Measurements from ENCODE around the gene PTK6.
A peak's percentile ranks its signal among the peaks of the same experiment; 100 is the strongest.

Gene PTK6

GRCh38 chr20:63542696-63543095 lies 5.5 kb upstream of the PTK6 start:
- DNase-seq, result no peak

GRCh38 chr20:63542031-63542559 lies 4.9 kb upstream of the PTK6 start:
- DNase-seq, result no peak

- no peak for DNase-seq
Observed at GRCh38 chr20:63541371-63541770, 4.2 kb upstream of the PTK6 start.

GRCh38 chr20:63540417-63541186 lies 3.4 kb upstream of the PTK6 start:
- no peak for DNase-seq

- no peak for DNase-seq
Observed at GRCh38 chr20:63539441-63540370, 2.5 kb upstream of the PTK6 start.

GRCh38 chr20:63539092-63539430 lies 1.9 kb upstream of the PTK6 start:
- no peak for DNase-seq

GRCh38 chr20:63538204-63539091 lies 1.3 kb upstream of the PTK6 start:
- peak; percentile 34 for DNase-seq

- peak; percentile 96 for DNase-seq
Observed at GRCh38 chr20:63537525-63538203, 488 bp upstream of the PTK6 start.

GRCh38 chr20:63536241-63536977 lies 767 bp downstream of the PTK6 start:
- DNase-seq, result no peak

GRCh38 chr20:63534831-63535651 lies 2.1 kb downstream of the PTK6 start:
- no peak for DNase-seq

- no peak for DNase-seq
Observed at GRCh38 chr20:63534427-63534830, 2.7 kb downstream of the PTK6 start.

- DNase-seq, result no peak
Observed at GRCh38 chr20:63533871-63534393, 3.2 kb downstream of the PTK6 start.

GRCh38 chr20:63533388-63533787 lies 3.8 kb downstream of the PTK6 start:
- DNase-seq, result no peak

- no peak for DNase-seq
Observed at GRCh38 chr20:63532449-63532971, 4.7 kb downstream of the PTK6 start.

- DNase-seq, result no peak
Observed at GRCh38 chr20:63531686-63532448, 5.3 kb downstream of the PTK6 start.

- no peak for DNase-seq
Observed at GRCh38 chr20:63530788-63531160, 6.4 kb downstream of the PTK6 start.

- DNase-seq, result no peak
Observed at GRCh38 chr20:63529861-63530787, 7.1 kb downstream of the PTK6 start.
